CD14-positive monocyte (primary cell): ENCODE measurements around the gene COQ8B. TPM values are rescaled to one million over a fixed set of nuclear protein-coding genes. Genes with fewer than 3 reads are reported as not detected.

ENCODE experiments used
- DNase-seq, 3 donors: peaks; one replicate each; pipeline ENCODE4 v3.0.0-alpha.2; 2011 to 2022
- H2AFZ ChIP-seq: 2 replicates; pipeline ENCODE4 v1.6.0; 2012; ENCODE audit warnings: mild to moderate bottlenecking, low read depth, low read length, inconsistent platforms; ENCODE audit not compliant: insufficient read depth, poor library complexity, severe bottlenecking
- H3K27ac ChIP-seq, 2 donors: 1 replicate in 1 of 2; 2 replicates in 1 of 2; pipeline ENCODE4 v1.5.1; 2012 to 2013; ENCODE audit warnings: low read length in 2 of 2, control low read depth in 1 of 2, inconsistent platforms in 1 of 2, low read depth in 1 of 2, mild to moderate bottlenecking in 1 of 2
- H3K27me3 ChIP-seq, 2 donors: one replicate each; pipeline versions ENCODE4 v1.6.0 to v1.6.1; 2011 to 2013; ENCODE audit warnings: low read length in 2 of 2; ENCODE audit not compliant: control insufficient read depth in 2 of 2, insufficient read depth in 2 of 2
- H3K36me3 ChIP-seq, 2 donors: replicated peaks in 1 of 2; 1 replicate in 1 of 2; 2 replicates in 1 of 2; pipeline versions ENCODE4 v1.5.1 to v1.6.1; 2012 to 2013; ENCODE audit warnings: low read length in 2 of 2, control low read depth in 1 of 2, inconsistent platforms in 1 of 2, mild to moderate bottlenecking in 1 of 2; ENCODE audit not compliant: insufficient read depth in 2 of 2, control insufficient read depth in 1 of 2
- H3K4me1 ChIP-seq, 2 donors: 1 replicate in 1 of 2; 2 replicates in 1 of 2; pipeline versions ENCODE4 v1.5.1 to v1.6.1; 2012 to 2013; ENCODE audit warnings: low read length in 2 of 2, control low read depth in 1 of 2, inconsistent platforms in 1 of 2, mild to moderate bottlenecking in 1 of 2, moderate library complexity in 1 of 2; ENCODE audit not compliant: insufficient read depth in 2 of 2, control insufficient read depth in 1 of 2
- H3K4me2 ChIP-seq: replicated peaks from 2 replicates; pipeline ENCODE3; 2012; ENCODE audit warnings: low read length, moderate library complexity, mild to moderate bottlenecking; ENCODE audit not compliant: poor library complexity, severe bottlenecking; ENCODE audit errors: extremely low read depth
- H3K4me3 ChIP-seq, 3 experiments: fragments of 200-600 bp in 1 of 3; sonication (generic) in 1 of 3; replicated peaks in 1 of 3; 1 replicate in 2 of 3; 2 replicates in 1 of 3; pipeline ENCODE4 v1.5.1; 2011 to 2013; ENCODE audit warnings: low read length in 3 of 3, mild to moderate bottlenecking in 3 of 3, control low read depth in 2 of 3, low read depth in 2 of 3, inconsistent platforms in 1 of 3, moderate library complexity in 1 of 3
- H3K79me2 ChIP-seq: 2 replicates; pipeline ENCODE4 v1.6.0; 2012; ENCODE audit warnings: mild to moderate bottlenecking, control low read depth, inconsistent platforms, low read length, moderate library complexity; ENCODE audit not compliant: insufficient read depth
- H3K9ac ChIP-seq: 2 replicates; pipeline ENCODE4 v1.6.0; 2017; ENCODE audit warnings: low read length, mild to moderate bottlenecking; ENCODE audit not compliant: insufficient read depth, poor library complexity, severe bottlenecking
- H3K9me3 ChIP-seq, 2 donors: replicated peaks in 1 of 2; 1 replicate in 1 of 2; 2 replicates in 1 of 2; pipeline versions ENCODE4 v1.5.1 to v1.6.1; 2012 to 2013; ENCODE audit warnings: low read length in 2 of 2, control low read depth in 1 of 2; ENCODE audit not compliant: control insufficient read depth in 1 of 2, insufficient read depth in 1 of 2
- H4K20me1 ChIP-seq: 2 replicates; pipeline ENCODE4 v1.6.0; 2012; ENCODE audit warnings: mild to moderate bottlenecking, low read length, control low read depth, moderate library complexity; ENCODE audit not compliant: insufficient read depth
- H3K27ac Mint-ChIP-seq, 7 donors: one replicate each; pipeline ENCODE4 v1.8.0; 2020; ENCODE audit warnings: mild to moderate bottlenecking in 7 of 7, mixed read lengths in 7 of 7, moderate library complexity in 6 of 7, inconsistent platforms in 2 of 7
- H3K27me3 Mint-ChIP-seq, 3 donors: one replicate each; pipeline ENCODE4 v1.8.0; 2021 to 2022; ENCODE audit warnings: low read depth in 3 of 3, mild to moderate bottlenecking in 3 of 3, mixed read lengths in 3 of 3, moderate library complexity in 3 of 3, inconsistent platforms in 1 of 3
- H3K36me3 Mint-ChIP-seq, 2 donors: one replicate each; pipeline ENCODE4 v1.8.0; 2020; ENCODE audit warnings: mixed read lengths in 2 of 2, inconsistent platforms in 1 of 2, mild to moderate bottlenecking in 1 of 2
- H3K4me1 Mint-ChIP-seq: one replicate; pipeline ENCODE4 v1.8.0; 2020; ENCODE audit warnings: mild to moderate bottlenecking, mixed read lengths
- H3K4me3 Mint-ChIP-seq, 2 donors: one replicate each; pipeline ENCODE4 v1.8.0; 2020; ENCODE audit warnings: mild to moderate bottlenecking in 2 of 2, mixed read lengths in 2 of 2, moderate library complexity in 1 of 2
- H3K9me3 Mint-ChIP-seq, 7 donors: one replicate each; pipeline ENCODE4 v1.8.0; 2020 to 2022; ENCODE audit warnings: mixed read lengths in 7 of 7, mild to moderate bottlenecking in 6 of 7, moderate library complexity in 6 of 7, inconsistent platforms in 2 of 7
- WGBS: methylation state at CpG from one replicate; pipeline ENCODE4 v1.1.5; 2013; ENCODE audit warnings: missing lambda C conversion rate; ENCODE audit not compliant: insufficient coverage; 5-methylcytosine and 5-hydroxymethylcytosine counted together
- intact Hi-C, 2 donors: fragments of 100-400 bp; cut with micrococcal nuclease; formaldehyde crosslinking; loops; one replicate each; pipeline versions ENCODE4 v1.15.0 to v1.15.1; 2023
- polyA plus RNA-seq, 3 donors: library from polyadenylated mRNA; depleted of rRNA in 1 of 3; unstranded in 2 of 3; stranded (reverse) in 1 of 3; fragments of 300-500 nt in 2 of 3; fragments of >200 nt in 1 of 3; fragmentation: Illumina TruSeq in 2 of 3; gene quantifications; 1 replicate in 2 of 3; 2 replicates in 1 of 3; pipeline ENCODE4 v1.2.3, GENCODE V29; 2012 to 2021
- TF ChIP-seq, protein P1 (sequence below): fragments of 200-600 bp; IDR thresholded peaks from one replicate; pipeline ENCODE4 v1.8.0; 2022; ENCODE audit warnings: antibody characterized with exemption, mild to moderate bottlenecking

The COQ8B gene
- polyA plus RNA-seq, 3 donors = 16.0 to 44.0 (median 23.4) TPM

DNA sequence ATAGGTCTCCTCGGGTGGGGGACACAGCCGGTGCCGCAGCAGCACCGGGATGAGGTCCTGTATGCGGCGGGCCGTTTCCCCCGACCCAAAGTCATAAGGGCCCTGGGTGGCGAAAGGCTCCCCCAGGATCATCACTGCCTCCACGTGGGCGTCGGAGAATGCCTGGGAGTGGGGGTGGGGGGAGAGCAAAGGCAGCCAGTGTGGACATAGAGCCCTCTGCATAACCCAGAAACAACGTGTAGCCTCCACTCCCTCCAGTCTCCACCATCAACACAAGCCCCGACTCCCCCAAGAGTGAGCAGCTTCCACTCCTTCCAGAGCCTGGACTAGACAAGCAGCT lies 24.5 kb downstream of the COQ8B start:
- Histone ChIP-seq H3K27ac (no peak overlapping the region), H2AFZ (no peak overlapping the region), H3K4me3 (no peak overlapping the region), H3K36me3 (peaks cover 30 to 41% of the 10 kb centered on the region in 2 donors), H3K4me2 (no peak overlapping the region), H3K4me1 (peaks cover 18 to 24% of the 10 kb centered on the region in 2 donors), H3K79me2 (no peaks in the 10 kb centered on the region), H3K27me3 (peaks cover 0 to 3% of the 10 kb centered on the region in 2 donors), H3K9me3 (no peaks in the 10 kb centered on the region), H4K20me1 (no peaks in the 10 kb centered on the region), H3K9ac (no peak overlapping the region)
- no peak for DNase-seq
- 99% methylated on average over 8 of the region's 14 CpGs for WGBS
- Mint-ChIP-seq H3K9me3 (no peaks in the 10 kb centered on the region), H3K4me3 (no peak overlapping the region), H3K4me1 (peaks cover 7% of the 10 kb centered on the region), H3K27me3 (no peaks in the 10 kb centered on the region), H3K36me3 (peaks cover 30 to 55% of the 10 kb centered on the region in 2 donors), H3K27ac (no peak overlapping the region)
- intact Hi-C loops = no loop called here
- TF ChIP-seq, protein P1, sequence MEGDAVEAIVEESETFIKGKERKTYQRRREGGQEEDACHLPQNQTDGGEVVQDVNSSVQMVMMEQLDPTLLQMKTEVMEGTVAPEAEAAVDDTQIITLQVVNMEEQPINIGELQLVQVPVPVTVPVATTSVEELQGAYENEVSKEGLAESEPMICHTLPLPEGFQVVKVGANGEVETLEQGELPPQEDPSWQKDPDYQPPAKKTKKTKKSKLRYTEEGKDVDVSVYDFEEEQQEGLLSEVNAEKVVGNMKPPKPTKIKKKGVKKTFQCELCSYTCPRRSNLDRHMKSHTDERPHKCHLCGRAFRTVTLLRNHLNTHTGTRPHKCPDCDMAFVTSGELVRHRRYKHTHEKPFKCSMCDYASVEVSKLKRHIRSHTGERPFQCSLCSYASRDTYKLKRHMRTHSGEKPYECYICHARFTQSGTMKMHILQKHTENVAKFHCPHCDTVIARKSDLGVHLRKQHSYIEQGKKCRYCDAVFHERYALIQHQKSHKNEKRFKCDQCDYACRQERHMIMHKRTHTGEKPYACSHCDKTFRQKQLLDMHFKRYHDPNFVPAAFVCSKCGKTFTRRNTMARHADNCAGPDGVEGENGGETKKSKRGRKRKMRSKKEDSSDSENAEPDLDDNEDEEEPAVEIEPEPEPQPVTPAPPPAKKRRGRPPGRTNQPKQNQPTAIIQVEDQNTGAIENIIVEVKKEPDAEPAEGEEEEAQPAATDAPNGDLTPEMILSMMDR = no peak

DNA sequence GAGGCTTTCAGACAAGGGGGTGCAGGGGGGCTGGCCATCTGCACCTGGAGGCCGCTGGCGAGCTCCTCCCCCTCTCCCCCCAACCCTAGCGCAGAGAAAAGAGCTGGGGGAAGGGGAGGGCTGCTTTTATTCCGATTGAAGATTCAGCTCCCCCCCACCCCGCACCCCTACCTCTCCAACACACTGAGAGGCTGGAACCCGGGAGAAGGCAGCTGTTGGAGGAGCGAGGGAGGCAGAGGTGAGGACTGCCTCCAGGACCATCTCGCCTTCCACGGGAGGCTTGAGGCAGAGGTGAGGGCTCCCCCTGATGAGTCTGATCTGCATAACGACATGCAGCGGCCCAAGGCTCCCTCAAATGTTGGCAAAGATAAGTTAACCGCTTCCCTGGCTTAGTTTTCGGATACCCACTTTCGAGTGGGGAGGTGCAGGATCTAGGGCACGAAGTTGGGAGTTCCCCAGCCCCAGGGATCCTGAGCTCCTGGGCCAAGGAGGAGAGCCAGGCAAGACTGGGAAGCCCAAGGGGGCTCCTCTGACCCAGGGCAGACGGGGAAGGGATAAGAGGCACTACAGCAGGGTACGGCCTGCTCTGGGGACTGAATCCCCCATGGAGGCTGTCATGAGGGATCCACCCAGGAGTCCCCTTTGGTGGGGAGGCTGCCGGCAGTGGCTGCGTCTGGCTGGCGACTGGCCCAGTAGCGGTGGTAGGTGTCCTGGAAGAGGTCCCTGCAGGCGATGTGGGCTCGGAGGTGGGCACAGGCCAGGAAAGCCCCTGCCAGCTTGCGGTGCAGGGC lies 25.1 kb downstream of the COQ8B start:
- Histone ChIP-seq H3K27me3 (peaks cover 0 to 3% of the 10 kb centered on the region in 2 donors), H3K79me2 (no peaks in the 10 kb centered on the region), H3K4me2 (peak overlapping the region; percentile 96), H3K4me3 (peak overlapping the region in 1 of 3 experiments; percentile 77), H3K27ac (no peak overlapping the region), H3K9me3 (no peaks in the 10 kb centered on the region), H3K9ac (peak overlapping the region; percentile 56), H4K20me1 (no peaks in the 10 kb centered on the region), H2AFZ (peak overlapping the region; percentile 84), H3K4me1 (peaks cover 19 to 24% of the 10 kb centered on the region in 2 donors), H3K36me3 (peaks cover 26 to 35% of the 10 kb centered on the region in 2 donors)
- no peak for DNase-seq
- H3K4me1 Mint-ChIP-seq = peaks cover 7% of the 10 kb centered on the region
- H3K27ac Mint-ChIP-seq = peak overlapping the region in 1 of 7 donors; percentile 30
- TF ChIP-seq, protein P1 = no peak
- no peaks in the 10 kb centered on the region for H3K9me3 Mint-ChIP-seq
- H3K4me3 Mint-ChIP-seq = peak overlapping the region in 1 of 2 donors; percentile 92
- peaks cover 24 to 49% of the 10 kb centered on the region in 2 donors for H3K36me3 Mint-ChIP-seq
- intact Hi-C loops = loop anchor here in 1 of 2 donors (1.0 kb wide), 1 partner anchor 26 kb away; the partner anchor contains the start of gene ITPKC
- H3K27me3 Mint-ChIP-seq = no peaks in the 10 kb centered on the region
- 84% methylated on average over 18 of the region's 24 CpGs for WGBS
